Panc1 (cell line): ENCODE measurements around the gene B4GALNT1. TPM values are rescaled to one million over a fixed set of nuclear protein-coding genes. Genes with fewer than 3 reads are reported as not detected.

ENCODE experiments used
- ATAC-seq: fragments of 200-7000 bp; cut with Tn5 transposase; 2 replicates; pipeline ENCODE4 v1.9.1; 2020; ENCODE audit warnings: mild to moderate bottlenecking, moderate library complexity
- BruUV-seq: library from RNA; stranded (reverse); fragments of 400-500 nt; replicated peaks from 2 replicates; lab custom pipeline; 2021; lab: Mats Ljungman, UMichigan
- CTCF ChIA-PET: fragments of 300-600 bp; sonication (Branson Sonifier 250); formaldehyde crosslinking; loops from one replicate; lab custom pipeline; 2022; ENCODE audit warnings: antibody characterized with exemption; lab: Charles Lee
- POLR2A ChIA-PET: fragments of 300-600 bp; sonication (Branson Sonifier 250); formaldehyde crosslinking; loops from one replicate; lab custom pipeline; 2022; ENCODE audit warnings: antibody characterized with exemption; lab: Charles Lee
- DNase-seq: peaks from one replicate; pipeline ENCODE4 v3.0.0-alpha.2; 2010; ENCODE audit warnings: low read depth, low spot score
- H3K27ac ChIP-seq: 2 replicates; pipeline ENCODE4 v1.5.1; 2011; ENCODE audit warnings: mild to moderate bottlenecking, low read length, inconsistent platforms
- H3K27me3 ChIP-seq: fragments of 200-500 bp; sonication (Bioruptor generic); 2 replicates; pipeline ENCODE4 v1.6.0; 2014; ENCODE audit warnings: low read length, inconsistent platforms; ENCODE audit not compliant: control insufficient read depth, insufficient read depth
- H3K36me3 ChIP-seq: fragments of 200-500 bp; sonication (Bioruptor generic); 2 replicates; pipeline ENCODE4 v1.5.1; 2014; ENCODE audit warnings: inconsistent platforms, mild to moderate bottlenecking, low read length, moderate library complexity; ENCODE audit not compliant: control insufficient read depth, insufficient read depth
- H3K4me1 ChIP-seq: 2 replicates; pipeline ENCODE4 v1.5.1; 2011; ENCODE audit warnings: inconsistent platforms, mild to moderate bottlenecking, low read length, moderate library complexity; ENCODE audit not compliant: control insufficient read depth, insufficient read depth
- H3K4me3 ChIP-seq, 2 experiments: 2 replicates each; pipeline ENCODE4 v1.5.1; 2011 to 2012; ENCODE audit warnings: low read depth in 2 of 2, low read length in 2 of 2, mild to moderate bottlenecking in 2 of 2, inconsistent platforms in 1 of 2, moderate library complexity in 1 of 2
- H3K9me3 ChIP-seq: fragments of 200-500 bp; sonication (Bioruptor generic); 2 replicates; pipeline ENCODE4 v1.5.1; 2014; ENCODE audit warnings: low read depth, mild to moderate bottlenecking, inconsistent platforms, low read length, moderate library complexity; ENCODE audit not compliant: control insufficient read depth, insufficient read depth
- CTCF ChIP-seq: fragments of 450-650 bp; IDR thresholded peaks from 2 replicates; pipeline ENCODE4 v1.5.1; 2017; ENCODE audit warnings: mild to moderate bottlenecking
- POLR2AphosphoS5 ChIP-seq: IDR thresholded peaks from 2 replicates; pipeline ENCODE4 v1.6.1; 2012; ENCODE audit warnings: mild to moderate bottlenecking, low read depth, low read length, moderate library complexity
- REST ChIP-seq, 2 experiments: IDR thresholded peaks; 2 replicates each; pipeline ENCODE4 v1.6.1; 2011 to 2012; ENCODE audit warnings: low read depth in 2 of 2, control low read depth in 1 of 2, low read length in 1 of 2, mild to moderate bottlenecking in 1 of 2, moderate library complexity in 1 of 2; ENCODE audit not compliant: insufficient read depth in 1 of 2
- SIN3A ChIP-seq: IDR thresholded peaks from 2 replicates; pipeline ENCODE4 v1.6.1; 2012; ENCODE audit warnings: low read depth, mild to moderate bottlenecking, low read length, moderate library complexity, borderline replicate concordance; ENCODE audit not compliant: insufficient read depth
- TCF7L2 ChIP-seq: IDR thresholded peaks from 2 replicates; pipeline ENCODE4 v1.6.1; 2011; ENCODE audit warnings: mild to moderate bottlenecking, low read depth, low read length, inconsistent platforms
- in situ Hi-C: cut with HindIII; loops from 2 replicates; pipeline ENCODE4 v1.10.0; 2016; ENCODE audit warnings: low sequenced_read_pairs, low pct_unique_long_range_greater_than_20kb
- intact Hi-C: fragments of 100-400 bp; cut with micrococcal nuclease; formaldehyde crosslinking; loops from one replicate; pipeline ENCODE4 v1.10.0; 2022; ENCODE audit not compliant: unreplicated experiment
- total RNA-seq: library from RNA; stranded (reverse); gene quantifications from one replicate; pipeline ENCODE4 v1.2.1, GENCODE V29; 2021; ENCODE audit not compliant: unreplicated experiment

The B4GALNT1 gene
- total RNA-seq, 1 experiment from 2014 or later: 48.6 TPM

GRCh38 chr12:57624441-57625220, 8.4 kb downstream of the B4GALNT1 start:
- Histone ChIP-seq H3K4me3 (no peak overlapping the region), H3K27ac (no peak overlapping the region), H3K36me3 (no peaks in the 10 kb centered on the region; the same call in 1 of the 2 replicates), H3K9me3 (no peaks in the 10 kb centered on the region), H3K27me3 (no peaks in the 10 kb centered on the region), H3K4me1 (peaks cover 13% of the 10 kb centered on the region)
- in situ Hi-C loops (no loop called here), intact Hi-C loops (loop anchor here (5.0 kb wide), 1 partner anchor 167 kb away; the partner anchor contains the start of genes GLI1 and INHBE)
- POLR2A ChIA-PET: interaction anchor here (0.6 kb wide), 1 partner anchor 12 kb away, joined by 5 read pairs; no protein-coding TSS in a partner anchor
- ATAC-seq (no peak), DNase-seq (no peak)
- CTCF ChIA-PET: interaction anchor here (0.6 to 1.3 kb wide), 2 partner anchors 29 to 41 kb away, joined by 3 to 6 read pairs; no protein-coding TSS in a partner anchor
- BruUV-seq: no TSS peak
- TF ChIP-seq REST (IDR thresholded peaks at IDR 0.05; ENCODE audit: insufficient read depth in 1 of 2, low read depth in 2 of 2, low read length in 1 of 2) (no peak), TCF7L2 (no peak), SIN3A (no peak), POLR2AphosphoS5 (no peak), CTCF (no peak)

DNA sequence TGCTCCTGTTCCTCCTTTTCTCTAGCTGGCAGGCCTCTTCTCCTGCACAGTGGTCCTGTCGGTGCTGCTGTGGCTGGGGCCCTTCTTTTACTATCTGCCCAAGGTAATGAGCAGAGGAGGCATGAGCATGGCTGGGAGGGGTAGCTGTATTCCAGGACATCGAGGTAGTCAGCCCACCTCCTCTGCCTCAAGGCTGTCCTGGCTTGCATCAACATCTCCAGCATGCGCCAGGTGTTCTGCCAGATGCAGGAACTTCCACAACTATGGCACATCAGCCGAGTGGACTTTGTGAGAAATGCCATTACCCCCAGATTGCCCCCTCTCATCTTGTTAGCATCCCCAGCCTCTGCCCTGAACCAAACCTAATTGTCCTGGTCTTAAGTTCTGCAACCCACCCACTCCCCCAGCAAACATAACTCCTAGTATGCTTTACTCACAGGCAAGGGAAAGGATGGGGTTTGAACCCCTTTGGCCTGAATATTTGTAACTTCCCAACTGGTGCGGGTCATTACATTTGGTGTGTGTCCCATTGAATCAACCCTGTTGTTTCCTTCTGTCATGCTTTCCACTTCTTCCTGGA, 9.1 kb downstream of the B4GALNT1 start:
- TF ChIP-seq POLR2AphosphoS5: no peak; the same call in 1 of the 2 replicates
- no peak for TF ChIP-seq REST (IDR thresholded peaks at IDR 0.05; ENCODE audit: insufficient read depth in 1 of 2, low read depth in 2 of 2, low read length in 1 of 2)
- no peak for TF ChIP-seq SIN3A
- no peak for TF ChIP-seq TCF7L2
- no peak for TF ChIP-seq CTCF
- Histone ChIP-seq H3K4me3 (no peak overlapping the region), H3K9me3 (no peaks in the 10 kb centered on the region), H3K27me3 (no peaks in the 10 kb centered on the region), H3K27ac (no peak overlapping the region), H3K4me1 (peaks cover 13% of the 10 kb centered on the region), H3K36me3 (no peaks in the 10 kb centered on the region)
- DNase-seq: no peak
- CTCF ChIA-PET: no interaction called here
- POLR2A ChIA-PET: interaction anchor here (0.6 kb wide), 1 partner anchor 51 kb away, joined by 6 read pairs; no protein-coding TSS in a partner anchor
- ATAC-seq: no peak
- intact Hi-C loops (loop anchor here (5.0 kb wide), 1 partner anchor 167 kb away; the partner anchor contains the start of genes GLI1 and INHBE), in situ Hi-C loops (no loop called here)
- BruUV-seq: TSS peak; percentile 64
